Retinal pigment epithelial cell (primary cell): Measurements from ENCODE around the gene RXRA.

ENCODE experiments used
- DNase-seq: peaks from one replicate; pipeline ENCODE4 v3.0.0-alpha.2; 2010; ENCODE audit warnings: low read depth
- H3K4me3 ChIP-seq: 2 replicates; pipeline ENCODE4 v1.5.1; 2011; ENCODE audit warnings: mild to moderate bottlenecking, low read length, control low read depth, moderate library complexity
- TF ChIP-seq, protein P1 (sequence below): conservative IDR thresholded peaks from 2 replicates; pipeline ENCODE4 v1.5.1; 2011; ENCODE audit warnings: low read depth, low read length, control low read depth, inconsistent platforms

The RXRA gene

DNA sequence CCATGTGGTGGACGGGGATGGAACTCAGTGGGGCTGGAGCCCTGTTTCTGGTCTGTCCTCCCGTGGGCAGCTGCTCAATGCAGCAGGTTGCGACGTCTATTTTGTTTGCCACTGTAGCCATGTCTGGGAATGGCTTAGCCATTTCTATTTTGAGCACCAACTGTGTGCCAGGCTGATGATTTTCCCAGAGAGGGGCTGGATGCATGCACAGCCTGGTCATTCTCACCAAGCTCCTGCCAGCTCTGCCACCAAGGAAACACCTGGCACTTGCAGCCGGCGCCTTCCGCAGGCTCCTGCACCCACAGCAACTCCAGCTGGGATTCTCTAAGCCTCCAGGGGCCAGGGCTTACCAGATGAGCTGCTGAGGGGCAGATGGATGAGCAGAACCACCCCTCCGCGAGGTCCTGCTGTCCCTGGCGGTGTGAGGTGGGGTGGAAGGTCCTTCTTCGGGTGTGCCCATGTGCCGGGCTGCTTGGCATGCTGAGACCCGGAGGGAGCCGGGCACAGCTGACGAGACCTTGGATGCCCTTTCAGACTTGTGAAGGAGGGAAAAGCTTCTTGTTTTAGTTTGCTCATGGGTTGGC is 151.2 kb downstream of the RXRA start:
- no peak for DNase-seq
- no peak overlapping the region for H3K4me3 ChIP-seq
- TF ChIP-seq, protein P1, sequence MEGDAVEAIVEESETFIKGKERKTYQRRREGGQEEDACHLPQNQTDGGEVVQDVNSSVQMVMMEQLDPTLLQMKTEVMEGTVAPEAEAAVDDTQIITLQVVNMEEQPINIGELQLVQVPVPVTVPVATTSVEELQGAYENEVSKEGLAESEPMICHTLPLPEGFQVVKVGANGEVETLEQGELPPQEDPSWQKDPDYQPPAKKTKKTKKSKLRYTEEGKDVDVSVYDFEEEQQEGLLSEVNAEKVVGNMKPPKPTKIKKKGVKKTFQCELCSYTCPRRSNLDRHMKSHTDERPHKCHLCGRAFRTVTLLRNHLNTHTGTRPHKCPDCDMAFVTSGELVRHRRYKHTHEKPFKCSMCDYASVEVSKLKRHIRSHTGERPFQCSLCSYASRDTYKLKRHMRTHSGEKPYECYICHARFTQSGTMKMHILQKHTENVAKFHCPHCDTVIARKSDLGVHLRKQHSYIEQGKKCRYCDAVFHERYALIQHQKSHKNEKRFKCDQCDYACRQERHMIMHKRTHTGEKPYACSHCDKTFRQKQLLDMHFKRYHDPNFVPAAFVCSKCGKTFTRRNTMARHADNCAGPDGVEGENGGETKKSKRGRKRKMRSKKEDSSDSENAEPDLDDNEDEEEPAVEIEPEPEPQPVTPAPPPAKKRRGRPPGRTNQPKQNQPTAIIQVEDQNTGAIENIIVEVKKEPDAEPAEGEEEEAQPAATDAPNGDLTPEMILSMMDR = no peak

DNA sequence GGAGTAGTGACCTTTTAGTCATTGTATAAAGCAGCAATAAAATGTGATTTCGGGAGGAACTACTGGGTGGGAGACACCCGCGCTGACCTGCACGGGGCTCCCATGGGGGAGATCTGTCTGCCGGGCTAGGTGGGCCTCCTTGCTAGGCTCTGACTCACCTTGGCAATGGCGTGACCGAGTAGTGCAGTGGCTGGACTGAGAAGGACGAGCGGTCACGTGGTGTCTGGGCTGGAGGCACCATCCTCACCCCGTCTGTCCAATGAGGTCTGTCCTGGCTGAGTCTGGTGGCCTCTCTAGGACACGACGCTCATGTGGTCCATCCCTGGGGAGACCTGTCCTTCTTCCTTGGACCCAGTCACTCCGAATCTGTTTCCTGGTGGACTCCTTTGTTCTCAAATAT is 151.7 kb downstream of the RXRA start:
- H3K4me3 ChIP-seq = no peak overlapping the region
- DNase-seq = no peak
- TF ChIP-seq, protein P1 = no peak

DNA sequence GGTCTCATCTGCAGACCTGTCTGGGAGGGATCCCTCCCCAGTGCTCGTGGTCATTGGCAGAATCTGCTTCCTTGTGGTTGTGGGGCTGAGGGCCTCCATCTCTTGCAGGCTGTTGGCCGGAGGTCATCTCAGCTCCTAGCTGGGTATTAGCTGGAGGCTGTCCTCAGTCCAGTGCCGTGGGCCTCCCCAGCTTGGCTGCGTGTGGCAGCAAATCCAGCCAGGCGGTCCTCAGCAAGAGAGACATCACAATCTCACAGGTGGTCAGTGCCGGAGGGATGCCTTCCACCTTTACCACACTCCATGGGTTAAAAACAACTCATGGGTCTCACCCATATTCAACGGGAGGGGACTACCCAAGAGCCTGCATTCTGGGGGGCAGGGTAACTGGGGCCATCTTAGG is 155.5 kb downstream of the RXRA start:
- TF ChIP-seq, protein P1 = no peak
- H3K4me3 ChIP-seq = no peak overlapping the region
- DNase-seq = no peak

DNA sequence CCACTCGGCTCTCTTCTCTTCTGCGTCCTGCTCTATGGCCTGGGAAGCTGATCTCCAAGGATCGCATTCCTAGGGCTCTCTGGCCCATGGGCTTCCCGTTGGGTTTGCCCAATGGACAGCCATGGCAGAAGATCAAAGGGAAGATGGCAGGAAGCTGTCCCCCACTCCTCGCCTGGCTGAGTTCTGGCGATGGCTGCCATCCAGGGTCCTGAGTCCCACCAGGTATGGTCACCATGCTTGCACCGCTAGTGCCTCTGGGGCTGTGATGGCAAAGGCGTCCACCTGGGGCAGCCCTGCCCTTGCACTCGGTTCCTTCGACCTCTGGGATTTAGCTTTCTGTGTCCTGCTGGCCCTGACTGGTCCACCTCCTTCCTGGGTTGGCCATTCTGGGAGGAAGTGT is 156.0 kb downstream of the RXRA start:
- TF ChIP-seq, protein P1 = no peak
- no peak for DNase-seq
- no peak overlapping the region for H3K4me3 ChIP-seq

DNA sequence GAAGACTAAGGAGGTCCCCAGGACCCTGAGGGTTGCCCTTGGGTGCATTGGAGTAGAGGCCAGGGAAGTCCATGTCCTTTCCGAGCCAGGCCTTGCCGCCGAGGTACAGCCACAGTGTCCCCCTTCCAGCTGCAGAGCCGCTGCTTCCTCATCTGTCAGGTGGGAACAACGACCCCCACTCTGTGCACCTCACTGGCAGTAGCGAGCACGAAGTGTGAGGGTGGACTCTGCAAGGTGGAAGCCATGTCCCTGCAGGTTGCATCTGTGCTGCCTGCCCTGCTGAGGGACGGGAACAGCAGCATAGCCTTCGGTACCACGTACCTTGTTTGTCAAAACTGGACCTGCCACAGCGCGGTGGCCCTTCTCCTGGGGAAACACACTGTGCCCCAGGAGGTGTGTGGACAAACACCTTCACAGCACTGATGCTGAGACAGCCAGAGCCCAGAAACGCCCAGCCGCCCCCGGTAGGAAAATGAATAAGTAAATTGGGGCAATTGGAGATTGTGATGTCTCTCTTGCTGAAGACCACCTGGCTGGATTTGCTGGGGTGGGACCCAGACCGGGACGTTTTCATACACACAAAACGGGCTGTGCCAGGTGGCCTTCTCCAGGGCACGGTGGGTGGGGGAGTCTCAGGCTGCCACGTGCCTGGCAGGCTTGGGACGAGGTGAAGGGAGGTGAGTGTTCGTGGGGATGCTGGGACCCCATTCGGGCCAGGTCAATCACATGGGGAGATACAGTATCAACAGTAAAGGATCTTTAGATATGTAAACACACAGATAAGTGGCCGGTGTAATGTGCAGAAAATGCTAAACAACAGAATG is 157.3 kb downstream of the RXRA start:
- TF ChIP-seq, protein P1 = no peak
- no peak for DNase-seq
- H3K4me3 ChIP-seq = no peak overlapping the region

DNA sequence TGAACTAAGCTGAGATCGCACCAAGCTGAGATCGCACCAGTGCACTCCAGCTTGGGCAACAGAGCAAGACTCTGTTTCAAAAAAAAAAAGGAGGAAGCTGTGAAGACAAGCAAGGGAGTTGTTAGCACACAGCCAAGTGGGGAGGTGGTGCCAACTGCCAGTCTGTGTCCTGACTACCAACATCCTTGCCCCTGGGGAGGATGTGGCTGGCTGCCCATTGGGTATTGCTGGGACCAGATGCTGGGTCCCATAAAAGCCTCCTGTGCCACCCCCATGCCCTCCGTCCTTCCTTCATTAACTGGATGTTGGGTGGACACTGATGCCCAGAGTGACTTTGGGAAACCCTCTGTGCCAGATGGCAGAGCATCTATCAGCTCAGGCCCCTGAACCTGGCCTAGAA is 158.2 kb downstream of the RXRA start:
- DNase-seq = no peak
- TF ChIP-seq, protein P1 = no peak
- H3K4me3 ChIP-seq = no peak overlapping the region

DNA sequence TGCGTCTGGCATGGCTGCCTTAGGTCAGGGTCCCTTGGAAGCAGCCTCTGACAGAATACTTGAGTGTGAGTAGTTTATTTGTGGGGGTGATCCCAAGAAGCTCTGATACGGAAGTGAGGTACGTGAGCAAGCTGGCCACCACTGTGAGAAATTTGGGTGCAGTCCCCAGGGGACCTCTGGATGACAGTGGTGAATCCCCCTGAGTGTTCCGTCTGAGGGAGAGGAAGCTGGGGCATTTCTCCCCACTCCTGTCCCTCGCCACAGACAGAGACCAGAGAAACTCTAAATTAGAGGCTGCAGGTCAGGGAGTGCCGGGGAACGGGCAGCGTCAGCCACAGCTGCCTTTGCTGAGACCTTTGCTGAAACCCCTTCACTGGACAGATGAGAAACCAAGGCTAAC is 159.4 kb downstream of the RXRA start:
- TF ChIP-seq, protein P1 = no peak
- no peak for DNase-seq
- no peak overlapping the region for H3K4me3 ChIP-seq
